Measurements from ENCODE around the gene CYTH3. TPM values are rescaled to one million over a fixed set of nuclear protein-coding genes. Genes with fewer than 3 reads are reported as not detected.

The CYTH3 gene
- total and polyA plus RNA-seq, 2 of the 8 experiments (the other 6 are each of a cell fraction or from before 2014, with no cell fraction given) = 10.3 to 11.9 TPM

GRCh38 chr7:6273917-6274630 is 1.6 kb upstream of the CYTH3 start:
- CTCF ChIA-PET (ENCODE audit: partially characterized antibody) = interaction anchor here (0.6 to 1.0 kb wide), 3 partner anchors 14 to 114 kb away, joined by 3 to 4 read pairs (median 3); no protein-coding TSS in a partner anchor
- Histone ChIP-seq H2BK120ac (replicated peaks; ENCODE audit: low read depth, low read length) (no peak overlapping the region), H3K18ac (ENCODE audit: extremely low read depth, low read length) (no peak overlapping the region)

More at GRCh38 chr7:6273917-6274630, 1.6 kb upstream of the CYTH3 start:
- peaks cover 4 to 12% of the 10 kb centered on the region in 2 experiments for H4K20me1 ChIP-seq (replicated peaks in 1 of 2; ENCODE audit: control insufficient read depth in 1 of 2, insufficient read depth in 2 of 2, low read length in 2 of 2)
- peaks cover 14% of the 10 kb centered on the region; the same call in 1 of the 2 replicates for H3K23me2 ChIP-seq (ENCODE audit: low read depth, low read length)
- H3K4ac ChIP-seq (replicated peaks; ENCODE audit: insufficient read length, low read depth, low read length) = no peak overlapping the region
- H3K79me2 ChIP-seq (ENCODE audit: control insufficient read depth in 1 of 2, insufficient read depth in 2 of 2, low read length in 2 of 2) = peaks cover 0 to 20% of the 10 kb centered on the region in 2 experiments; a peak in 1 of 4 replicates
- no peak overlapping the region for H4K8ac ChIP-seq (ENCODE audit: extremely low read depth, insufficient read depth, low read length)
- no peak overlapping the region for H2AFZ ChIP-seq (ENCODE audit: low read length)
- FAIRE-seq = no peak
- H3K9me3 ChIP-seq (ENCODE audit: insufficient read depth in 2 of 2, low read depth in 1 of 2, low read length in 1 of 2) = no peaks in the 10 kb centered on the region
- H2BK20ac ChIP-seq (ENCODE audit: low read length) = no peak overlapping the region
- peaks cover 3 to 10% (median 6%) of the 10 kb centered on the region in 4 experiments; a peak in 3 of 7 replicates for H3K4me1 ChIP-seq (replicated peaks in 1 of 4; ENCODE audit: control insufficient read depth in 3 of 4, insufficient read depth in 4 of 4, low read length in 3 of 4)
- H3K27me3 ChIP-seq (replicated peaks in 1 of 4; ENCODE audit: control insufficient read depth in 3 of 4, extremely low read depth in 1 of 4, insufficient read depth in 3 of 4, low read length in 3 of 4) = peaks cover 0 to 9% (median 6%) of the 10 kb centered on the region in 4 experiments; a peak in 4 of 7 replicates
- no peak overlapping the region for H3K9ac ChIP-seq (replicated peaks in 1 of 4; ENCODE audit: extremely low read depth in 1 of 4, low read depth in 3 of 4, low read length in 3 of 4)
- 90% methylated on average over 11 of the region's 11 CpGs; no CpG with 5 or more reads in 1 of the 2 experiments for WGBS, 2 experiments (ENCODE audit: extremely low coverage in 1 of 2, insufficient coverage in 1 of 2, insufficient read length in 1 of 2, insufficient replicate concordance in 2 of 2, low coverage in 1 of 2, low lambda C conversion rate in 2 of 2, missing lambda C conversion rate in 1 of 2)
- H2BK5ac ChIP-seq (ENCODE audit: low read depth, low read length) = no peak overlapping the region
- no peak overlapping the region for H3K27ac ChIP-seq (ENCODE audit: low read depth, low read length)
- H2AK5ac ChIP-seq (ENCODE audit: low read depth, low read length) = no peak overlapping the region
- no peak overlapping the region for H2BK12ac ChIP-seq (ENCODE audit: low read depth, low read length)
- H3K36me3 ChIP-seq (ENCODE audit: control insufficient read depth in 2 of 4, insufficient read depth in 4 of 4, low read length in 3 of 4) = no peaks in the 10 kb centered on the region
- no peak overlapping the region for H4K91ac ChIP-seq (replicated peaks; ENCODE audit: insufficient read length, low read length)
- TF ChIP-seq GABPA (IDR thresholded peaks at IDR 0.05; ENCODE audit: borderline replicate concordance, insufficient read depth, low read length) = no peak
- no peak for TF ChIP-seq POU5F1 (IDR thresholded peaks at IDR 0.05; ENCODE audit: low read depth, low read length)
- TF ChIP-seq YY1 (IDR thresholded peaks at IDR 0.05; ENCODE audit: low read depth, low read length) = no peak
- TF ChIP-seq TAF1 (IDR thresholded peaks at IDR 0.05; ENCODE audit: low read depth, low read length) = no peak
- no peak overlapping the region for H3K56ac ChIP-seq (replicated peaks; ENCODE audit: insufficient read length, low read depth, low read length)
- H3K23ac ChIP-seq (ENCODE audit: insufficient read length) = no peak overlapping the region
- no peak overlapping the region for H2BK15ac ChIP-seq (ENCODE audit: low read length)
- no peak overlapping the region for H3K4me3 ChIP-seq (ENCODE audit: extremely low read depth in 1 of 4, insufficient read depth in 2 of 4, low read depth in 3 of 4, low read length in 4 of 4)
- H4K5ac ChIP-seq (ENCODE audit: insufficient read length, low read depth, low read length) = no peak overlapping the region
- POLR2A ChIA-PET (ENCODE audit: partially characterized antibody) = no interaction called here
- no peak overlapping the region for H3K14ac ChIP-seq (ENCODE audit: insufficient read length)
- H3K4me2 ChIP-seq (ENCODE audit: insufficient read depth in 1 of 2, low read depth in 2 of 2, low read length in 2 of 2) = no peak overlapping the region
- DNase-seq (ENCODE audit: low read depth in 1 of 2, low spot score in 2 of 2) = no peak
- peaks cover 2% of the 10 kb centered on the region; the same call in 1 of the 2 replicates for H3K79me1 ChIP-seq (ENCODE audit: low read depth, low read length)

Measured in H1 (cell line).